GM18519 (cell line): Measurements from ENCODE around the gene FMO1.
A peak's percentile ranks its signal among the peaks of the same experiment; 100 is the strongest.
"Not testable (repeated sequence)": the region's sequence is repeated elsewhere in the genome, so short reads cannot be mapped to it uniquely, and the experiment has no call there.

ENCODE experiments used
- ATAC-seq: cut with Tn5 transposase; IDR thresholded peaks from one replicate; pipeline ENCODE4 v1.9.1; 2021; ENCODE audit warnings: mild to moderate bottlenecking, moderate library complexity; ENCODE audit not compliant: unreplicated experiment, low FRiP score

Gene FMO1

DNA sequence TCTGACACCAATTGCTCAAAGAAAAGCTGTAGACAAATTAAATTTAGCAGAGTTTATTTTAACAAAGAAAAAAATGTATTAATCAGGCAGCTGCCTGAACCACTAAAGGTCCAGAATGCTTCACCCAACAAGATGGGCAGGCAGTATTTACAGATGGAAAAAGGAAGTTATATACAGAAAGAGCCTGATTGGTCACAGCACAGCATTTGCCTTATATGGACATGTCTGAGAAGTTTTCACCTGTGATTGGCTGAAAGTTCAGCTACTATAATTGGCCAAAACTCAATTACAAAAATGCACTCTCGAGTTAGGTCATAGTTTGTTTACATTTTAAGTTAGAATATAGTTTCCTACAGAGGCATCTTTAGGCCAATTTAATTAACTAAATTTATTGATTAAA lies 15.1 kb upstream of the FMO1 start:
- ATAC-seq: no peak

DNA sequence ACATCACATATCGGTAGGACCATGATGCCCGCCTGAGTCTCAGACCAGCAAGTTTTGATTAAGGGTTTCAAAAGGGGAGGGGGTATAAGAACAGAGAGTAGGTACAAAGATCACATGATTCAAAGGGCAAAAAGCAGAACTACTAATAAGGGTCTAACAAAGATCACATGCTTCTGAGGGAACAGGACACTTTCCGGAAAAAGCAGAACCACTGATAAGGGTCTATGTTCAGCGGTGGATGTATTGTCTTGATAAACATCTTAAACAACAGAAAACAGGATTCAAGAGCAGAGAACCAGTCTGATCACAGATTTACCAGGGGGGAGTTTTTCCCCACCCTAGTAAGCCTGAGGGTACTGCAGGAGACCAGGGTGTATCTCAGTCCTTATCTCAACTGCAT lies 12.1 kb upstream of the FMO1 start:
- ATAC-seq: not testable (repeated sequence)

DNA sequence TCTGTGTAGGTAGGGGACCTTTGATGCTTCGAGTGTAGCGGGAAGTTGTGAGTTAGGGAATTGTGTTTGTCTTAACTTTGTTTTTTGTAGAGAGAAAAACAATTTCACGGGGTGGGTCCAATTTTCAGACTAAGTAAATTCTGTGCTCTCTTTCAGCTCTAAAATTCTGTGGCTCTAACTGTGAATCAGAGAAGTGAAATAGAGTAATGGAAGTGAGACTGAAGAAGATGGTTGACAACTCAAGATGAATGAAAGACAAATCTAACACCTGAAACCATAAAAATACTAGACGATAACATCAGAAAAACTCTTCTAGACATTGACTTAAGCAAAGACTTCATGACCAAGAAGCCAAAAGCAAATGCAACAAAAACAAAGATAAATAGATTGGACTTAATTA lies 4.4 kb upstream of the FMO1 start:
- no peak for ATAC-seq

DNA sequence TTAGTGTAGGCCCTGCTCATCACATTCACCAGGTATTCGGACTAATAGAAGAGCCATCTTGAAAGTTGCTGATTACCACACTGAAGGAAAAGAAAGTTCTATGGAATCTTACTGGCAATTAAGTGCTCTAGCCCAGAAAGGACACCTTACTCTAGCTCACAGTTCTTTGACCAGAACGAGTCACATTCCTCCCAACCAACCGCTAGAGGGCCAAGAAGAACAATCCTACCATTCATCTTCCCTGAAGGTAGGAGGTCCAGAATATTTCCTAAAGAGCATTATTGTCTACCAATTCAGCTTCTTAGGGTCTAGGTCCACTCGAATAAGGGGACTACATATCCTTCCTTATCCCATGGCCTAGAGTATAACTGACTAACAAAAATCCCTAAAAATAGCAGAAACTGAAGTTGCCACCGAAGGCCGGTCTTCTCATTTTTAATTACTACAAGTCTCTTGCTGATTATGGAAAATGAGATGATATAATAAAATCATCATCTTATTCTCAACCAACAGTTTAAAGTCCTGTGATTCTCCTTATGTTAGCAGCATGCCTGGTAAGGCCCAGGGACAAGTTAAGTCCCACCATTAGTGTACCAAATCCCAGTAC lies 2.7 kb upstream of the FMO1 start:
- peak; percentile 84 for ATAC-seq

DNA sequence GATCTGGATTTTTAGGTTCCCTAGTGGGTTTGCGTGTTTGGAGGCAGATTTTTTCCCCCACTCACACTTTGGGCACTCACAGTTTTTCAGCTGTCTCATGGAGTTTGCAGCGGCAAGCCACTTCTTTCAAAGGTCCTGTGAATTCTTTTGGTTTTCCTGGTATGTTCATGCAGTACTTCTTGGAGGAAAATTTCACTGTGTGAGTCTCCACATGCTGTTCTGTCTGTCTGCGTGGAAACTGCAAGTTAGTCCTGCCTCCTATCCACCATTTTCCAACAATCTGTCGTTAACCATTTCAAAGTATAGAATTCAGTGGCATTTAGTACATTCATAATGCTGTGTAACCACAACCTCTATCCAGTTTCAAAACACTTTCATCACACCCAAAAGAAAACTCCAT lies 793 bp upstream of the FMO1 start:
- no peak for ATAC-seq

DNA sequence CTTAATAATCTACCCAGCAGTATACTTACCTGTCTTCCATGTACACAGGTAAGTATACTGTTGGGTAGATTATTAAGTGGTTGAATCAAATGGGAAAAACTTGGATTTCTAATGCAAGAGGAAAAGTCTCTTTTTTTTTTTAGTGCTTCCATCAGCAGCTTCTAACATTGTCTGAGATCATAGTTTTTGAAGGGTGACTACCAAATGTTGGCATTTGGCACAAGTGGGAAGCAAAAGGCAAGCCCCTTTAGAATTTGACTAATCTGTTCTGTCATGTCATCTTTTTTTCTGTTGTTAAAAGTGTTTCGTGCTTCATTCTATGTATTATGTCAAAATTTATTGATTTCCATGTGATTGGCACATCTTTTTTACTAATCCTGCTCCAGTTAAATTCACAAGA lies 547 bp downstream of the FMO1 start:
- no peak for ATAC-seq

DNA sequence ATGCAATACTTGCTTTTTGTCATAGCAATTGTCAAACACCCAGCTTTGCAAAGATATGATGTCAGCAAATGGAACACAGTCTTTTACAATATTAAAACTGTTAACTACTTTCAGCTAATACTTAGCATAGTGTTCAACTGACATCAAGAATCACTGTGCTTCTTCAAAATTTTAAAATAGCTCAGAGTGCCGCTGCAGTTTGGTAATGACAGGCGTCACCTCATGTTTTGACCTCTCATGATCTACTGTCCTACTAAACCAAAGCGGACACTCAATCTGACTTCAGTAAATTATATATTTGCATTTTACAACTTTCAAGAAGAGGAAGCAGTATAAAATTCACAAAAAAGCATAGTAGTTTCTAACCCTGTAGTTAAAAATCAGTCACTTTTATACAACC lies 2.0 kb downstream of the FMO1 start:
- ATAC-seq: no peak

DNA sequence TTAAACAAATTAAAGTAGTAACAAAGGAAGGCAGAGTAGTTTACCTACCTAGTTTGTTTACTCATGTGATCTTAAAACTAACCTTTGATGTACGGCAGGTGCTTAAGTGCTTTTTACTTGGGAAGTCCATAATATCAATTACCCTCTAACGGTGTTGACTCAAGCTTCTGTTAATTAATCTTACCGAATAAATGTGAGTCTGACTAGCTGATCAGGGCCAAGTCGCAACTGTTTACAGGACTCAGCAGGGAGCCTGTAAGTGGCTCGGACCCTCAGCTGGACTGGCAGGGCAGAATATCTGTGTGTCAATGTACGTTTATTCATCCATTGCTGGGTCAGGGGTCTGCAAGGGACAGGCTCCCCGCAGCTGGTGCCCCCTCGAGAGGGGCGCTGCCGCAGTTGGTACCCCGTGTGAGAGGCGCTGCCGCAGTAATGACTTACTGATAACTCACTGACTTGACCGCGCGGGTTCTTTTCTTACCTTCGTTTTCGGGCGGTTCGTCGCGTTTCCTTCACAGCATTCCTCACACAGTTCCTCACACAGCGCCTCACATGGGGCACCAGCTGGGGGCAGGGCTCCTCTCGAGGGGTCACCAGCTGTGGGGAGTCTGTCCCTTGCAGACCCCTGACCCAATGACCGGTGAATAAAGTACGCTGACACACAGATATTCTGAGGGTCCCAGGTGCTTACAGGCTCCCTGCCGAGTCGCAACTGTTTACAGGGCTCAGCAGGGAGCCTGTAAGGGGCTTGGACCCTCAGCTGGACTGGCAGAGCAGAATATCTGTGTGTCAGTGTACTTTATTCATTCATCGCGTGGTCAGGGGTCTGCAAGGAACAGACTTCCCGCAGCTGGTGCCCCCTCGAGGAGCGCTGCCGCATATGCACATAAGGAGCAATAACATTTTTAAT lies 3.0 kb downstream of the FMO1 start:
- ATAC-seq: no peak

DNA sequence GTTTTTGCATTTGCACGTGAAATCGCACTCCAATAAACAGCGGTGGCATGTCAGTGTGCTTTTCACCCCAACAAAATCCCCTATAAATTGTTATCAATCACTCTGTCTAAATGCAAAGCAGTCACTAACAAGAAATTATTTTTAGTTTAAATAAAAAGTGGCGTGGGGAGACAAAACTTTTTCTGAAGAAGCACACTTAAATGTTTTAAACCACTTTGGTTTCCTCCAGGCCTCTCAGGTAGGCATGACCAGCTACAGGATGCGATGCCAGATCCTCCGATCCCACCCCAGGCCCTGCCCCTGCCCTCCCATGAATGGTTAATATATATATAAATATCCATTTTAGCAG lies 3.6 kb downstream of the FMO1 start:
- no peak for ATAC-seq

DNA sequence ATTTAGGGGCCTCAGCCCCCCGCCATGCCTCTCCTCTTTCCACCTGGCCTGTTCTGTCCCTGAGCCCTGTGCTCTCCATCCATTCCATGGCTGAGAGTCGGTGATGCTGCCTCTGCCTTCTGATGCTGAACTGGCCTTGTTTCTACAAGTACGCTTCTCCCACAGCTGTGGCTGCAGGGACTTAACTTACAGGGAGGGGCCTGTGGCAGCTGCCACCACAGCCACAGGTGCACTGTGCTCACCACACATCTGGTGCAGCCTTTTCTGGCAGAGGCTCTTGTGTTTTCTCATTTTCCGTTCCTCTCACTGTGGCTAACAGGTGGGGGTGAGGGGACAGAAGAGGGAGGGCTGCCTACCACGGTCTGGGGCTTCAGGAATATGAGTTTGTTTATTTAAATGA lies 4.2 kb downstream of the FMO1 start:
- ATAC-seq: peak; percentile 65

DNA sequence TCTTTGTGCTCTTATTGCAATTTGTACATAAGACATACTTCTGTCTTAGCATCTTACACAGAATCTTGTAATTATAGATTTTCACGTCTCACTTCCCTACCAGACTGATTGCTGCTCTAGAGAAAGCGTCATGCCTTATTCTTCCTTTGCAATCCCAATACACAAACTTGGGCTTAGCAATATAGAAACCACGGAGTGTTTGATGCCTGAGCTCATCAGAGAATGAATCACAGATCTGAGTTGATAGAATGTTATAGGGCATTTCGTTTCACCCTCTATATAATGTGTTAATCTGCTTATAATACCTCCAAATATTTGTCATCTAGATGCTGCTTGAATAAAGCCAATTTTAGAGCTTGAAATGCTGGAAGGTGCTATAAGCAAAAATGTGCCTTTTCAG lies 6.6 kb downstream of the FMO1 start:
- ATAC-seq: no peak

DNA sequence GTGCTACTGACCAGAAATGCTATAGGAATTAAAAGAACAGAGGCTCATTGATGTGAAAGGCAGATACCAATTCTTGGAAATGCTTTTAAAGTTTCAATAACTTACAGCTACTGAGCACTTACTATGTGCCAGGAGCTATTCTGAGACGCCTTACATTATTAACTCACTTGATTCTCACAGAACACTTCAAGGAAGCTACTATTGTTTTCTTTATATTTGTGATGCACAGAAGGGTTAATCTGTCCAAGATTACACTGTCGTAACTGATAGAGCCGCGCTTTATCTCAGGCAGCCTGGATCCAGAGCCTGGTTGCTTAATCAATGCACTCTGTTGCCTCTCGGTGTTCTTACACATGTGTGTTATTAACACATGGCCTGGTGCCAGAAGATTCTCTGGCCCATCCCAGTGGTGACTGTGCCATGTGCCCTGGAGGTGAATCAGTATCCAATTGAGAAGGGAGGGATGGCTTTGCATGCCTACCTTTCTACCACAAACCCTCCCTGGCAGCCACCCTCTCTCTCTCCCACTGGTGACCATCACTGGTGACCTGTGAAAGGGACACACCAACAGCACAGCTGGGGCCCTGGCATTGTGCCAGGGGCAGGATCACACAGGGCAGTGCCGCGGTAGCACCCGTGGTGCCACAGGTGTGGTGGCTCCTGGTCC lies 8.8 kb downstream of the FMO1 start:
- no peak for ATAC-seq

DNA sequence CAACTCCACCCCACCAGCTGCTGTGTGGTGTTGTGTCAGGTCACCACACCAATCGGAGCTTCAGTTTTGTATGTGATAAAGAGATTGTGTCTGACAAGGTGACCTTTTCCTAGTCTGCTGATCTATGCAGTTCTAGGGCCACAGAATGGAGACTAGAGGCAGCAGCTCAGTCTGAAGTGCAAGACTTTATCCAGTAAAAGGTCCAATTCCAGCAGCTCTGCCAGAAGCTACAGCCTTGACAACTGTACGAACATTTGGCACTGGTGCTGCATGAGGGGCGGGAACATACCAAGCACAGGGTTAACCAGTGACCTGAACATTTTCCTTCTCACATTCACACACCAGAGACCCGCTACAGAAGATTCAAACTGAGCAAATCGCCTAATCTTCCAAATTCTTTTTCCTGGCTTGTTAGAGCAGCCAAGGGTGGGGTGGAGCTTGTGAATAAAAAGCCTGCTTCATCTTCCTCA lies 9.3 kb downstream of the FMO1 start:
- no peak for ATAC-seq

DNA sequence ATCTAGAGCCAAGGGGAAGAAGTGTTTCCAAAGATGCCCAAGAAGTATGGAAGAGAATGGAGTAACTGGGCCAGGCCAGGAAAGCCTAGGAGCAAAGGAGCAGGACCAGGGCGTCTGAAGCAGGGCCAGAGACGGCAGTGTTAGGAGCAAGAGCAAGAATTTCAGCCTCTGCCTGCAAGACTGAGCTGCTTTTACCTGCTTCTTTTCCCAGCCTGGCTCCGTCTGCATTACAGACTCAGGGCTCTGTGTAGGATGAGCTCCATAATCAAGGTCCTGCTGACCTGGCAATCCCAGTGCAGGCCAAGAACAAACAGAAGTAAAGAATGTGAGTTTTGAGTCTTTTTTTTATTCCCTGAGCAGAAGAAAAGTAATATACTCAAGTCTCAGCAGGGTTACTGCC lies 10.1 kb downstream of the FMO1 start:
- ATAC-seq: no peak

DNA sequence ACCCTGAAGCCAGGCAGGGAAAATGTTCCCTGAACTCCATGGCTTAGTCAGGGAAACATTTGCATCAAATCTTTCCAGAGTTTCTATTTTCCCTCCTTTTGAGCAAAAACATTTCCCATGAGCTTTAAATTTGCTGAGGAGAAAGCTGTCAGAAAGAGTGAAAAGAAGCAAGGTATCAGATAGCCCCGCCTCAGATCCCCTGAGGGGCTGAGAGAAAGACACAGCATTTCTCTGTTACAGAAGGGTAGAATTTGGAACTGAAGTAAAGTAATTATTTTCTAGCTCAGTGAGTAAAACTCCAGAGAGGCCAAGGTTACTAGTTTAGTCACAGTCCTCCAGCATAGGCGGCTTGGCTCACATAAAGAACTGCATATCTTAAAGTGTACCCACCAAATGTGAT lies 10.6 kb downstream of the FMO1 start:
- ATAC-seq: no peak

DNA sequence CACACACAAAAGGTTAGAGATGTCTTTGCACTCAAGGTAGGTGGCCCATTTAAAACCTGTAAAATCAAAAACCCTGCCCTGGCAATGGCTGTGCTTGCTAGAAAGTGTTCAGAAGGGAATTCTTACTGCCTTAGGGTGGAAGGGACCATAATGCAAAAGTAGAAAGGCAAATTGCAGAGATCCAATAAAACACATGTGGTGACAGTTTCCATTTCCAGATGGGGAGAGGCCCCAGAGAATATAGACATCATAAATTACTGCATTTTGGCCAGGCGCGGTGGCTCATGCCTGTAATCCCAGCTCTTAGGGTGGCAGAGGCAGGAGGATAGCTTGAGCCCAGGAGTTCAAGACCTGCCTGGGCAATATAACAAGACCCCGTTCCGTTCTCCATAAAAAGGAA lies 13.0 kb downstream of the FMO1 start:
- ATAC-seq: no peak

DNA sequence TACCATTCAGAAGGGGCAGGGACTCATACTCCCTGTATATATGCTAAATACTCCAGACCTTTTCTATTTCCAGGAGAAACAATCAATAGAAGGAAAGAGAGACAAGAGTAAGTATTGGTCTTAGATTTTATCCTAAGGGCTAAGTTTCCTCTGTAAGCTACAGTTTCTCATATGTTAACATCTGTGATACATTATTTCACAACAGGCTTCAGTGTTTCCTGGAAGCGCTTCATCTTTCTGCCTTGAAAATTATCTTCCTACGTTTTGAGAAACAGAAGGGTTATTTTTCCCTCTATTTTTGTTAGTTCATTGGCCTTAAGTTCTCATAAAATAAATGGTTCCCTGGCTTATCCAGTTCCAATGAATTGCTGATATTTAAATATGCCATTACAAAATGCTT lies 15.6 kb downstream of the FMO1 start:
- ATAC-seq: no peak

DNA sequence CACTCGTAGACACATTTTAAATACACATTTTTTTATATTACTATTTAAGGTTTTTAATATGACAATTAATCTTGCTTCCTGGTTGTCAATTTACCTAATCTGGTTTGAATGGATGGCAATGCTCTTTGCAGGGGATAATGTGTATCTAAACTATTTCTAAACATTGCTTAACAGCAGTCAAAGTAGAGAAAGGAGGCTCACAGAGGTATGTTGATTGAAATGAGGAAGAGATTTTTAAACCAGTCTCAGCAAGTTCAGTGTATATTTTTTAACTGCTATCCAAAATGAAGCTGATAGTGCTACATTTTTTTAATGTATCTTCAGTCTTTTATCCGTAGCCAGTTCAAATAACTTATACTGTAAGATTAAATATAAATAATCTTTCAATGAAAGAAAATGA lies 17.4 kb downstream of the FMO1 start:
- ATAC-seq: no peak

DNA sequence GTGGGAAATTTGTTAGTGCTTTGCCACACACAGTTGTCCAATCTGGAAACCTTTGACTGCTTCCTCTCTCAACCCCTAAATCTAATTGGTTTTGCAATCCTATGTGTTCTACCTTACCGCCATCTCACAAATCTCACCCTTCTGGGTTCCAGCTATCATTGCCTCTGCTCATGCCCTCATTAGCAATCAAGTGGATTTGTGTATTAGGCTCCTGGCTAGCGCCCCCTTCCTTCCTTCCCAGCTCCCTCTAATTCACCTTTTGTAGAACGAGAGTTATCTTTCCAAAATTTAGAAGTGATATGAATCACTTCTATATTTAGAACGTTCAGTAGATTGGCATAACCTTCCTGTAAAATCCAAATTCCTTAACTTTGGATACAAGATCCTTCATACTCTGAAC lies 18.6 kb downstream of the FMO1 start:
- no peak for ATAC-seq

DNA sequence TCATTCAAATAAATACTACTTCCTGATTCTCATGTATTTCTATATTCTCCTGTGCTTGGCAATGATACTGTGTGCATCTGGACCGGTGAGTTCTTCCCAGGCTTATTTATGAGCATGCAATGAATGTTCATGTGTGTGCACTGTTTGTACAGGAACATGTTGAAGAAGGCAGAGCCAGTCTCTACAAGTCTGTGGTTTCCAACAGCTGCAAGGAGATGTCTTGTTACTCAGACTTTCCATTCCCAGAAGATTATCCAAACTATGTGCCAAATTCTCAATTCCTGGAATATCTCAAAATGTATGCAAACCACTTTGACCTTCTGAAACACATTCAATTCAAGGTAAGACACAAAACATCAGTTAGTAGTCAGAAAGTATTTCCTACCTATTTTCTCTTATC lies 19.1 kb downstream of the FMO1 start:
- ATAC-seq: no peak

DNA sequence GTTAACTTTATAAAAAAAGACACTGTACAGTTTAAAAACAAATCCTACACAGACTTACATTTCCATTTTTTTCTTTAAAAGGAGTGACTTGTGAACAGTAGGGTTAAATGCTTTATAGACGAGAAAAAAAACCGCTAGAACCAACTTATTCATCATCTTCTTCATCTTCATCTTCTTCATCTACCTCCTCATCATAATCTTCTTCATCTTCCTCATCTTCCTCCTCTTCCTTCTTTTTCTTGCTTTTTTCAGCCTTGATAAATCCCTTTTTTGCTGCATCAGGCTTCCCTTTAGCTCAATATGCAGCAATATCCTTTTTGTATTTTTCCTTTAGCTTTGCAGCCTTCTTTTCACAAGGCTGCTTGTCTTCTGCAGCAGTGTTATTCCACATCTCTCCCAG lies 22.5 kb downstream of the FMO1 start:
- no peak for ATAC-seq

DNA sequence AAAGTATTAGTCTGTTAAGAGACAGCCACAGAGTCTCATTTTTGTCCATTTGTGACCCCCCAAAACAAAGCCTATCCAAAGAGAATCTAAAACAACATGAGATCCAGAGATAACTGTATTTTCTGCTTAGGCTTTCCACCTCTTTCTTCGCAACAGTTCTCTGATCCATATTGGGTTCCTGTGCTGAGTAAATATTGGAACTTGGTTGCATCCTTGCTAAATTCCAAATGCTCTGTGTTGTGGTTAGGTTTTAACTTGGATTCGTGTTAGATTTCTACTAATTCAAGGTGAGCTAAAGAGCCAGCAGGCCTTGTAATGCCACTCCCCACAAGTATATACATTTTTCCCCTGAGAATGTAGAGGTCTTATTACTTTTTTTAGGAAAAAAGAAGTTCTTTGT lies 29.2 kb downstream of the FMO1 start:
- no peak for ATAC-seq
